C4-2B (cell line): ENCODE measurements around the gene COL8A2.

Source experiments
- CTCF ChIP-seq: fragments of 450-650 bp; conservative IDR thresholded peaks from 2 replicates; pipeline ENCODE4 v1.5.1; 2017; ENCODE audit warnings: mild to moderate bottlenecking
- ZFX ChIP-seq: fragments of 450-650 bp; IDR thresholded peaks from 2 replicates; pipeline ENCODE4 v1.6.1; 2017

- TF ChIP-seq CTCF (no peak), ZFX (no peak)
These were observed 32.2 kb downstream of the COL8A2 start for GRCh38 chr1:36092798-36093185.
